Muscle layer of duodenum (tissue), 2 donors: Measurements from ENCODE around the gene TEX55.
"Not testable (repeated sequence)": the region's sequence is repeated elsewhere in the genome, so short reads cannot be mapped to it uniquely, and the experiment has no call there.

Experiments used
- H3K27ac ChIP-seq: one replicate; pipeline ENCODE4 v1.7.0; 2013; ENCODE audit warnings: mild to moderate bottlenecking, low read length
- H3K27me3 ChIP-seq: one replicate; pipeline ENCODE4 v1.7.0; 2013; ENCODE audit warnings: low read depth, mild to moderate bottlenecking, control low read depth, low read length
- H3K36me3 ChIP-seq, 2 donors: one replicate each; pipeline ENCODE4 v1.7.0; 2013; ENCODE audit warnings: low read length in 2 of 2, control low read depth in 1 of 2, mild to moderate bottlenecking in 1 of 2; ENCODE audit not compliant: insufficient read depth in 2 of 2, control insufficient read depth in 1 of 2
- H3K4me1 ChIP-seq, 2 donors: one replicate each; pipeline ENCODE4 v1.7.0; 2013; ENCODE audit warnings: low read length in 2 of 2, mild to moderate bottlenecking in 2 of 2, control low read depth in 1 of 2, moderate library complexity in 1 of 2; ENCODE audit not compliant: insufficient read depth in 2 of 2, control insufficient read depth in 1 of 2
- H3K4me3 ChIP-seq, 2 donors: one replicate each; pipeline ENCODE4 v1.7.0; 2013; ENCODE audit warnings: low read length in 2 of 2, low read depth in 1 of 2, mild to moderate bottlenecking in 1 of 2
- H3K9me3 ChIP-seq, 2 donors: one replicate each; pipeline ENCODE4 v1.7.0; 2013; ENCODE audit warnings: low read length in 2 of 2, control low read depth in 1 of 2, mild to moderate bottlenecking in 1 of 2; ENCODE audit not compliant: control insufficient read depth in 1 of 2
- donor health status: healthy.

The TEX55 gene

GRCh38 chr3:119132291-119132690, 13.7 kb upstream of the TEX55 start:
- H3K27ac ChIP-seq, H3K4me1 ChIP-seq, H3K9me3 ChIP-seq, H3K27me3 ChIP-seq, H3K4me3 ChIP-seq, H3K36me3 ChIP-seq: not testable (repeated sequence)

DNA sequence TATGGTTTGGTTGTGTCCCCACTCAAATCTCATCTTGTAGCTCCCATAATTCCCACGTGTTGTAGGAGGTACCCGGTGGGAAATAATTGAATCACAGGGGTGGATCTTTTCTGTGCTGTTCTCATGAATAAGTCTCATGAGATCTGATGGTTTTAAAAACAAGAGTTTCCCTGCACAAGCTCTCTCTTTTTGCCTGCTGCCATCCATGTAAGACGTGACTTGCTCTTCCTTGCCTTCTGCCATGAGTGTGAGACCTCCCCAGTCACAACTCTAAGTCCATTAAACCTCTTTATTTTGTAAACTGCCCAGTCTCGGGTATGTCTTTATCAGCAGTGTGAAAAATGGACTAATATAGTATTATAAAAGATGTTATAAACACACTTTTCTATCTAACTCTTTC, 6.6 kb upstream of the TEX55 start:
- not testable (repeated sequence) for H3K27me3 ChIP-seq, H3K36me3 ChIP-seq, H3K9me3 ChIP-seq, H3K4me3 ChIP-seq, H3K27ac ChIP-seq, H3K4me1 ChIP-seq

DNA sequence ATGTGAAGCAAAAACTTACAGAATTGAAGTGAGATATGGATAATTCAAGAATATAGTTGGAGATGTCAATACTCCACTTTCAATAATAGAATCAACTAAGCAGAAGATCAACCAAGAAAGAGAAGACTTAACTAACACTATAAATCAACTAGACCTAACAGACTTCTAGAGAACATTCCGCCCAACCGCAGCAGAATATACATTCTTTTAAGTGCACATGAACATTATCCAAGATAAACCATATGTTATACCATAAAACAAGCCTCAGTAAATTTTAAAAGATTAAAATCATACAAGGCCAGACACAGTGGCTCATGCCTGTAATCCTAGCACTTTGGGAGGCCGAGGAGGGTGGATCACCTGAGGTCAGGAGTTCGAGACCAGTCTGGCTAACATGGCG, 5.5 kb upstream of the TEX55 start:
- Histone ChIP-seq H3K27ac (no peak overlapping the region), H3K4me3 (no peak overlapping the region), H3K9me3 (no peaks in the 10 kb centered on the region), H3K27me3 (no peaks in the 10 kb centered on the region), H3K4me1 (no peaks in the 10 kb centered on the region), H3K36me3 (no peaks in the 10 kb centered on the region)

GRCh38 chr3:119145128-119145499, 851 bp upstream of the TEX55 start:
- no peak overlapping the region for H3K4me3 ChIP-seq
- no peaks in the 10 kb centered on the region for H3K4me1 ChIP-seq
- H3K27ac ChIP-seq, result no peak overlapping the region
- no peaks in the 10 kb centered on the region for H3K36me3 ChIP-seq
- H3K9me3 ChIP-seq, result no peaks in the 10 kb centered on the region
- no peaks in the 10 kb centered on the region for H3K27me3 ChIP-seq

DNA sequence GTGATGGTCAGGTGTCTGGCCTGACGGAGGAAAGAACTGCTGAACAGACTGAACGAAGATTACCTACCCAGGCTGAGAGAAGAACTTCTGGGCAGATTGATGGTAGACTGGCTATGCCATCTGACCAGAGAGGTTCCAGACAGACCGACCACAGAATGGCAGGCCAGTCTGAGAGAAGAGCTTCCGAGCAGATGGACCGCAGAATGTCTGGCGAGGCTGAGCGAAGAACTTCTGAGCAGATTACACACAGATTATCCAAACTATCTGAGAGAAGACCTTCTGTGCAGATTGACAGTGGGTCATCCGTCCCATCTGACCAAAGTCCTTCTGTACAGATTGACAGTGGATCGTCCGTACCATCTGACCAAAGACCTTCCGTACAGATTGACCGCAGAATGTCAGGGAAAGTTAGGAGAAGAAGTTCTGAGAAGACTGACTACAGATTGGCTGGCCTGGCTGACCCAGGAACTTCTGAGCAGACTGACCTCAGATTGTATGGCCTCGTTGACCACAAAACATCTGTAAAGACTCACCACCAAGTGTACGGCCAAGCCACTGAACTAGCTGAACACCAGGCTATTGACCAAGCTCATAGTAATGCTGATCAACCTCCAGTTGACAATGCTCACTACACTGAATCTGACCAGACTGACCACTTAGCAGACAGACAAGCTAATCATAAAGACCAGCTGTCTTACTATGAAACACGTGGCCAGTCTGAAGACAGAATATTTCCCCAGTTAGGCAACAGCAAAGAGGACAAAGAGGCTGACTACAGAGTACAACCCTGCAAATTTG, 812 bp downstream of the TEX55 start:
- Histone ChIP-seq H3K4me3 (no peak overlapping the region), H3K9me3 (no peaks in the 10 kb centered on the region), H3K27me3 (no peaks in the 10 kb centered on the region), H3K4me1 (no peaks in the 10 kb centered on the region), H3K27ac (no peak overlapping the region), H3K36me3 (no peaks in the 10 kb centered on the region)

- H3K36me3 ChIP-seq, result no peaks in the 10 kb centered on the region
- H3K4me1 ChIP-seq, result no peaks in the 10 kb centered on the region
- H3K4me3 ChIP-seq, result no peak overlapping the region
- H3K27ac ChIP-seq, result no peak overlapping the region
- no peaks in the 10 kb centered on the region for H3K27me3 ChIP-seq
- no peaks in the 10 kb centered on the region for H3K9me3 ChIP-seq
Measured at GRCh38 chr3:119147494-119147893, 1.5 kb downstream of the TEX55 start.

DNA sequence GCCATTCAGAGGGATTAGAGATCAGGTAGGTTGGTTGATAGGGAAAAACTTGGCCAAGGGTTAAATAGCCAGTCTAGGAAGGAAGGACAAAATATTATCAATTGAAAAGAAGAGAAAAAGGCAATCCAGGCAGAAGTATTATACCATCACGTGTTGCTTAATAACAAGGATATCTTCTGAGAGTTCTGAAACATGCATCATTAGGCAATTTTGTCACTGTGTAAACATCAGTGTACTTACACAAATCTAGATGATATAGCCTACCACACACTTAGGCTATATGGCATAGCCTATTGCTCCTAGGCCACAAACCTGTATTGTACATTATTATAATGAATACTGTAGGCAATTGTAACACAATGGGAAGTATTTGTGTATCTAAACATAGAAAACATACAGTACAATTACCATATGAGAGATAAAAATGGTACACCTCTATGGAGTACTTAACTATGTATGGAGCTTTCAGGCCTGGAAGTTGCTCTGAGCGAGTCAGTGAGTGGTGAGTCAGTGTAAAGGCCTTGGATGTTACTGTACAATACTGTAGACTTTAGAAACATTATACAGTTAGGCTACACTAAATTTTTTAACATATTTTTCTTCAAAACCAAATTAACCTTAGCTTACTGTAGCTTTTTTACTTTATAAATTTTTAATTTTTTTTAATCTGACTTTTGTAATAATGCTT, 2.7 kb downstream of the TEX55 start:
- no peaks in the 10 kb centered on the region for H3K36me3 ChIP-seq
- H3K9me3 ChIP-seq, result peaks cover 0 to 2% of the 10 kb centered on the region in 2 donors
- H3K4me3 ChIP-seq, result no peak overlapping the region
- no peak overlapping the region for H3K27ac ChIP-seq
- H3K4me1 ChIP-seq, result no peaks in the 10 kb centered on the region
- H3K27me3 ChIP-seq, result no peaks in the 10 kb centered on the region

- no peaks in the 10 kb centered on the region for H3K36me3 ChIP-seq
- no peaks in the 10 kb centered on the region for H3K4me1 ChIP-seq
- no peaks in the 10 kb centered on the region for H3K27me3 ChIP-seq
Measured at GRCh38 chr3:119149484-119149883, 3.5 kb downstream of the TEX55 start.

DNA sequence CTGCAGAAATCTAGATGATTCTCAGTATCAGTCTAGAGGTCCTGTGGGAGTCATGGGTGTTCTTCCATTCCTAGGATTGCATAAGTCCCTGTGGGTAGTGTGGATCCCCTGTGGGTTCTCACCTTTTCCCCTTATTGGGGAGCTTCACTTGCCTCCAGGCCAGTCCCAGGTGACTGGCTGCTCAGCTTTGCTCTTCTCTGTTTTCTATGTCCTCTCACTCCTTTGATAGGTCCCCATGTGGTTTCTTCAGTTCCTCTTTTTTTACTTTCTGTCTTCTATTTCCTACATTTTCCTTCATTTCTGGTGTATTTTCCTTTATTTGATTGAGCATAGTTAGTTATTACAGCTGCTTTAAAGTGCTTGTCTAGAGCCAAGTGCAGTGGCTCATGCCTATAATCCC, 10.9 kb downstream of the TEX55 start:
- Histone ChIP-seq H3K4me3 (no peak overlapping the region), H3K4me1 (no peaks in the 10 kb centered on the region), H3K27ac (no peak overlapping the region), H3K9me3 (peaks cover 0 to 18% of the 10 kb centered on the region in 2 donors), H3K36me3 (no peaks in the 10 kb centered on the region), H3K27me3 (no peaks in the 10 kb centered on the region)

More at GRCh38 chr3:119149484-119149883, 3.5 kb downstream of the TEX55 start:
- Histone ChIP-seq H3K27ac (no peak overlapping the region), H3K4me3 (no peak overlapping the region), H3K9me3 (peaks cover 0 to 2% of the 10 kb centered on the region in 2 donors)

GRCh38 chr3:119157971-119158370, 12.0 kb downstream of the TEX55 start:
- no peaks in the 10 kb centered on the region for H3K4me1 ChIP-seq
- no peak overlapping the region for H3K27ac ChIP-seq
- H3K27me3 ChIP-seq, result no peaks in the 10 kb centered on the region
- H3K9me3 ChIP-seq, result peaks cover 0 to 18% of the 10 kb centered on the region in 2 donors
- H3K4me3 ChIP-seq, result no peak overlapping the region
- no peaks in the 10 kb centered on the region for H3K36me3 ChIP-seq

GRCh38 chr3:119160361-119160760, 14.4 kb downstream of the TEX55 start:
- Histone ChIP-seq H3K27ac (no peak overlapping the region), H3K27me3 (no peaks in the 10 kb centered on the region), H3K4me1 (no peaks in the 10 kb centered on the region), H3K36me3 (no peaks in the 10 kb centered on the region), H3K4me3 (no peak overlapping the region), H3K9me3 (peaks cover 0 to 15% of the 10 kb centered on the region in 2 donors)
